CD4-positive, alpha-beta T cell (primary cell): Measurements from ENCODE around the gene ARSA. TPM values are rescaled to one million over a fixed set of nuclear protein-coding genes. Genes with fewer than 3 reads are reported as not detected.
"Not testable (repeated sequence)": the region's sequence is repeated elsewhere in the genome, so short reads cannot be mapped to it uniquely, and the experiment has no call there.

ENCODE experiments used
- ATAC-seq: fragments of 200-7000 bp; cut with Tn5 transposase; one replicate; pipeline ENCODE4 v1.10.0; 2022; ENCODE audit warnings: mild to moderate bottlenecking; ENCODE audit not compliant: poor library complexity
- CTCF ChIA-PET: fragments of 350-600 bp; sonication (Branson Sonifier 250); formaldehyde crosslinking; loops from one replicate; lab custom pipeline; 2021; ENCODE audit warnings: antibody characterized with exemption, inconsistent platforms; lab: Charles Lee
- POLR2A ChIA-PET: fragments of 350-600 bp; sonication (Branson Sonifier 250); formaldehyde crosslinking; loops from one replicate; lab custom pipeline; 2021; ENCODE audit warnings: antibody characterized with exemption, inconsistent platforms; lab: Charles Lee
- DNase-seq, 14 experiments: peaks; one replicate each; pipeline ENCODE4 v3.0.0-alpha.2; 2013 to 2020; ENCODE audit warnings: mixed read lengths in 2 of 14
- H3K27ac ChIP-seq, 2 donors: one replicate each; pipeline versions ENCODE4 v1.5.1 to v1.7.0; 2013; ENCODE audit warnings: low read length in 2 of 2, low read depth in 1 of 2, mild to moderate bottlenecking in 1 of 2
- H3K27me3 ChIP-seq, 2 experiments: 1 replicate in 1 of 2; 2 replicates in 1 of 2; pipeline versions ENCODE4 v1.6.1 to v1.7.0; 2013; ENCODE audit warnings: low read length in 2 of 2, control low read depth in 1 of 2, mild to moderate bottlenecking in 1 of 2, moderate library complexity in 1 of 2; ENCODE audit not compliant: insufficient read depth in 2 of 2, control insufficient read depth in 1 of 2
- H3K36me3 ChIP-seq: one replicate; pipeline ENCODE4 v1.6.1; 2013; ENCODE audit warnings: low read length, control low read depth; ENCODE audit not compliant: insufficient read depth
- H3K4me1 ChIP-seq: one replicate; pipeline ENCODE4 v1.6.1; 2013; ENCODE audit warnings: low read length, control low read depth; ENCODE audit not compliant: insufficient read depth
- H3K4me3 ChIP-seq: one replicate; pipeline ENCODE4 v1.5.1; 2013; ENCODE audit warnings: mild to moderate bottlenecking, low read length, moderate library complexity
- H3K9me3 ChIP-seq, 2 experiments: 1 replicate in 1 of 2; 2 replicates in 1 of 2; pipeline versions ENCODE4 v1.6.1 to v1.7.0; 2013; ENCODE audit warnings: low read length in 2 of 2, mild to moderate bottlenecking in 2 of 2, control low read depth in 1 of 2, moderate library complexity in 1 of 2; ENCODE audit not compliant: control insufficient read depth in 1 of 2, insufficient read depth in 1 of 2
- H3K27ac Mint-ChIP-seq: one replicate; pipeline ENCODE4 v1.8.0; 2020; ENCODE audit warnings: mixed read lengths
- H3K27me3 Mint-ChIP-seq: one replicate; pipeline ENCODE4 v1.8.0; 2021; ENCODE audit warnings: mixed read lengths
- H3K36me3 Mint-ChIP-seq: one replicate; pipeline ENCODE4 v1.8.0; 2021; ENCODE audit warnings: low read depth, mixed read lengths
- H3K4me1 Mint-ChIP-seq: one replicate; pipeline ENCODE4 v1.8.0; 2021; ENCODE audit warnings: low read depth, mixed read lengths
- H3K4me3 Mint-ChIP-seq: one replicate; pipeline ENCODE4 v1.8.0; 2020; ENCODE audit warnings: mild to moderate bottlenecking, mixed read lengths
- H3K9me3 Mint-ChIP-seq: one replicate; pipeline ENCODE4 v1.8.0; 2020; ENCODE audit warnings: mixed read lengths
- intact Hi-C, 2 experiments: fragments of 100-400 bp; cut with DNase I in 1 of 2; cut with micrococcal nuclease in 1 of 2; formaldehyde crosslinking; loops; one replicate each; pipeline versions ENCODE4 v1.15.1 to v1.9.0; 2023 to 2025; cut with DNase I, micrococcal nuclease
- total RNA-seq, 174 experiments: library from RNA in 2 of 174; stranded (reverse) in 2 of 174; gene quantifications; one replicate each; pipeline ENCODE4 v1.2.3 and lab custom pipeline; 2021 to 2026
- TF ChIP-seq, protein P1 (sequence below): fragments of 200-600 bp; IDR thresholded peaks from one replicate; pipeline ENCODE4 v1.8.0; 2022; ENCODE audit warnings: antibody characterized with exemption, mild to moderate bottlenecking

Gene ARSA
- total RNA-seq, 2 experiments from 2014 or later, result 52.3 to 54.4 TPM

DNA sequence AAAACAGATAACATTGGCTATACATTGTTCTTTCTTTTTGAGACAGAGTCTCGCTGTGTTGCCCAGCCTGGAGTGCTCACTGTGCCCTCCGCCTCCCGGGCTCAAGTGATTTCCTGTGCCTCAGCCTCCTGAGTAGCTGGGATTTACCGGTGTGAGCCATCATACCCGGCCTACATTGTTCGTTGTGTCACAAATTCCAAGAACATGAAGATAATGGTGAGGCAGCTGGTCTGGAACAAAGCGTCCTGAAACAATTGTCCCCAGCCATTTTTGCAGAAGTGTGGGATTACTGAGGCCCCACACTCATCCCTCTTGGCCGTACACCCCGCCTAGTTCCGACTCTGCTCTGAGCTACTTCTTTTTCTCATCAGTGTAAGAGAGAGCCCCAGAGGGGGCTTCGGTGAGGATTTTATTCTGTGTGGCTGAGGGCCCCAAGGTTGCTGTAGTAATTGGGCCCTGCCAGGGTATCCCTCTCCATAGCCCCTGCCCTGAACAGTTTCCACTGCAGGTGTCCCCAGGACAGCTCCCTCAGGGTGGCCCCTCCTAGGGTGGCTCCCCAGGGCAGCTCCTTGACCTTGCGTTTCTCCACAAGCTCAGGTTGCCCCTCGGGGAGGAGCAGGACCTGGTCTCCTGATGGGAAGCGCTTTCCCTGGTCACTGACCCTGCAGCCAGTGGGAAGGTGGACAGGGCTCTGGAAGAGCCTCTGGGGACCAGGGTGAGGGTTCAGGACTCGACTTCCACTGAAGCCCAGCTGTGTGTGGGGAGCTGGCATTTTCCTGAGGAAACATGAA, 13.1 kb upstream of the ARSA start:
- Histone ChIP-seq H3K27me3 (peaks cover 24 to 25% of the 10 kb centered on the region in 2 experiments), H3K9me3 (no peaks in the 10 kb centered on the region), H3K27ac (no peak overlapping the region), H3K4me1 (no peaks in the 10 kb centered on the region), H3K4me3 (no peak overlapping the region), H3K36me3 (no peaks in the 10 kb centered on the region)
- ChIA-PET CTCF (no interaction called here), POLR2A (no interaction called here)
- no peaks in the 10 kb centered on the region for H3K27me3 Mint-ChIP-seq
- TF ChIP-seq, protein P1, sequence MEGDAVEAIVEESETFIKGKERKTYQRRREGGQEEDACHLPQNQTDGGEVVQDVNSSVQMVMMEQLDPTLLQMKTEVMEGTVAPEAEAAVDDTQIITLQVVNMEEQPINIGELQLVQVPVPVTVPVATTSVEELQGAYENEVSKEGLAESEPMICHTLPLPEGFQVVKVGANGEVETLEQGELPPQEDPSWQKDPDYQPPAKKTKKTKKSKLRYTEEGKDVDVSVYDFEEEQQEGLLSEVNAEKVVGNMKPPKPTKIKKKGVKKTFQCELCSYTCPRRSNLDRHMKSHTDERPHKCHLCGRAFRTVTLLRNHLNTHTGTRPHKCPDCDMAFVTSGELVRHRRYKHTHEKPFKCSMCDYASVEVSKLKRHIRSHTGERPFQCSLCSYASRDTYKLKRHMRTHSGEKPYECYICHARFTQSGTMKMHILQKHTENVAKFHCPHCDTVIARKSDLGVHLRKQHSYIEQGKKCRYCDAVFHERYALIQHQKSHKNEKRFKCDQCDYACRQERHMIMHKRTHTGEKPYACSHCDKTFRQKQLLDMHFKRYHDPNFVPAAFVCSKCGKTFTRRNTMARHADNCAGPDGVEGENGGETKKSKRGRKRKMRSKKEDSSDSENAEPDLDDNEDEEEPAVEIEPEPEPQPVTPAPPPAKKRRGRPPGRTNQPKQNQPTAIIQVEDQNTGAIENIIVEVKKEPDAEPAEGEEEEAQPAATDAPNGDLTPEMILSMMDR, result no peak
- DNase-seq (no peak), ATAC-seq (no peak)
- H3K27ac Mint-ChIP-seq, result no peak overlapping the region
- intact Hi-C loops, result no loop called here
- H3K36me3 Mint-ChIP-seq, result no peaks in the 10 kb centered on the region
- H3K9me3 Mint-ChIP-seq, result no peaks in the 10 kb centered on the region
- no peak overlapping the region for H3K4me3 Mint-ChIP-seq
- H3K4me1 Mint-ChIP-seq, result no peaks in the 10 kb centered on the region

DNA sequence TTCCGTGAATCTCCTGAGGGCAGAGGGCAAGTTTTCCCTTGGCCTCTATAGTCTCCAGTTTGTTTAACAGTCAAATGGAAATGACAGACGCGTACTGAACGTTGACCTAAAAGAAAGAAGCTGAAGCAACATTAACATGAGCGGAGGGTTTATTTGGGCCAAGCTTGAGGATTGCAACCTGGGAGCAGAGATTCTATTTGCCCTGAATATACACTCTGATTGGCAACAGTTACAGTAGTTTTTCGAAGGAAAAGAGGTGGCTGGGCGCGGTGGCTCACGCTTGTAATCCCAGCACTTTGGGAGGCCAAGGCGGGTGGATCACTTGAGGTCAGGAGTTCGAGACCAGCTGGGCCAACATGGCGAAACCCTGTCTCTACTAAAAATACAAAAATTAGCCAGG, 12.3 kb upstream of the ARSA start:
- H3K4me1 Mint-ChIP-seq, ATAC-seq, CTCF ChIA-PET, H3K27me3 Mint-ChIP-seq, H3K9me3 Mint-ChIP-seq, POLR2A ChIA-PET, intact Hi-C loops, H3K36me3 ChIP-seq, H3K4me1 ChIP-seq, H3K9me3 ChIP-seq, H3K27ac Mint-ChIP-seq, DNase-seq, H3K4me3 ChIP-seq, H3K4me3 Mint-ChIP-seq, H3K36me3 Mint-ChIP-seq, H3K27ac ChIP-seq: not testable (repeated sequence)
- H3K27me3 ChIP-seq, result peaks cover 20 to 25% of the 10 kb centered on the region in 2 experiments

DNA sequence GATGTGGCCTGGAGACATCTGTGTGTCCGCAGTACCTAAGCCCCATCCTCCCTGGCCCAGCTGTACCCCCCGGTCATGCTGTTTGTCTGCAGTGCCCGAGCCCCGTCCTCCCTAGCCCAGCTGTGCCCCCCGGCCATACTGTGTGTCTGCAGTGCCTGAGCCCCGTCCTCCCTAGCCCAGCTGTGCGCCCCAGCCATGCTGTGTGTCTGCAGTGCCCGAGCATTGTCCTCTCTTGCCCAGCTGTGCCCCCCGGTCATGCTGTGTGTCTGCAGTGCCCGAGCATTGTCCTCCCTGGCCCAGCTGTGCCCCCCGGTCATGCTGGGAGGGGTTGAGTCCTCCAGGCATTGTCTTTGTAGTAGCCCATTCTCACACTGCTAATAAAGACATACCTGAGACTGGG, 7.6 kb upstream of the ARSA start:
- ChIA-PET CTCF (no interaction called here), POLR2A (no interaction called here)
- H3K36me3 Mint-ChIP-seq, result no peaks in the 10 kb centered on the region
- Histone ChIP-seq H3K4me1 (no peaks in the 10 kb centered on the region), H3K27me3 (no peaks in the 10 kb centered on the region), H3K36me3 (no peaks in the 10 kb centered on the region), H3K27ac (no peak overlapping the region), H3K4me3 (no peak overlapping the region), H3K9me3 (no peaks in the 10 kb centered on the region)
- no peaks in the 10 kb centered on the region for H3K9me3 Mint-ChIP-seq
- ATAC-seq, result no peak
- intact Hi-C loops, result no loop called here
- H3K27me3 Mint-ChIP-seq, result no peaks in the 10 kb centered on the region
- peaks cover 5% of the 10 kb centered on the region for H3K4me1 Mint-ChIP-seq
- H3K27ac Mint-ChIP-seq, result no peak overlapping the region
- no peak for DNase-seq
- H3K4me3 Mint-ChIP-seq, result no peak overlapping the region
- TF ChIP-seq, protein P1, result no peak

DNA sequence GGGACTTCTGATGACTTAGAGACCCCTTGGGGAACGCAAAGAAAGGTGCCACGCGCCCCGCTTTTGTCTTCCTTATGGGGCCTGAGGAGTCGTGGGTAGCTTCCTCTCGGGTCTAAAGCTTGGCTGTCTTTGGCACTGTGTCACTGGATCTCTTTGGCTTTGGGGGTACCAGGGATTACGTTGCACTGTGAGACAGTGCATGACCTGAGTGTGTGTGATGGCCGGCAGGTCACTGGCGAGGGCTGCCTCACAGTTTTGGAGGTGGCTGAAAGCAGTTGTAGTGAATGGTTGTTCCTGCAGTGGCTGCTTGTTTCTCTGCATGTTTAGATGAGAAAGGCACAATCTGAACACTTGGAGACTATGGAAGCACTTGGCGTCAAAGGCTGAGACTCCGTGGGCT, 5.8 kb upstream of the ARSA start:
- Histone ChIP-seq H3K27me3 (no peaks in the 10 kb centered on the region), H3K4me3 (no peak overlapping the region), H3K9me3 (no peaks in the 10 kb centered on the region), H3K4me1 (peaks cover 3% of the 10 kb centered on the region), H3K27ac (no peak overlapping the region), H3K36me3 (no peaks in the 10 kb centered on the region)
- DNase-seq, result no peak
- Mint-ChIP-seq H3K9me3 (no peaks in the 10 kb centered on the region), H3K27ac (no peak overlapping the region), H3K4me3 (no peak overlapping the region), H3K4me1 (peaks cover 19% of the 10 kb centered on the region), H3K27me3 (no peaks in the 10 kb centered on the region), H3K36me3 (no peaks in the 10 kb centered on the region)
- intact Hi-C loops, result no loop called here
- TF ChIP-seq, protein P1, result no peak
- POLR2A ChIA-PET, result no interaction called here
- CTCF ChIA-PET, result interaction anchor here (1.3 kb wide), 1 partner anchor 13 kb away, joined by 6 read pairs; no protein-coding TSS in a partner anchor
- no peak for ATAC-seq
